ENCODE results near the gene HSBP1L1. TPM values are rescaled to one million over a fixed set of nuclear protein-coding genes. Genes with fewer than 3 reads are reported as not detected.
"Not testable (repeated sequence)": the region's sequence is repeated elsewhere in the genome, so short reads cannot be mapped to it uniquely, and the experiment has no call there.

HSBP1L1 gene
- total RNA-seq, 1 donor from 2014 or later, result 7.9 TPM

- peak; percentile 44 for DNase-seq (ENCODE audit: low spot score)
- intact Hi-C loops (cut with DNase I), result loop anchor here (5.0 kb wide), 1 partner anchor 78 kb away; the partner anchor contains the start of gene RBFA
Measured at GRCh38 chr18:79953971-79954651, 10.3 kb upstream of the HSBP1L1 start.

- DNase-seq (ENCODE audit: low spot score), result peak; percentile 72
- intact Hi-C loops (cut with DNase I), result loop anchor here (5.0 kb wide), 1 partner anchor 78 kb away; the partner anchor contains the start of gene RBFA
Measured at GRCh38 chr18:79954791-79955190, 9.7 kb upstream of the HSBP1L1 start.

- peak; percentile 43 for DNase-seq (ENCODE audit: low spot score)
- intact Hi-C loops (cut with DNase I), result no loop called here
Measured at GRCh38 chr18:79955302-79956075, 9.0 kb upstream of the HSBP1L1 start.

GRCh38 chr18:79956276-79956675 is 8.2 kb upstream of the HSBP1L1 start:
- intact Hi-C loops (cut with DNase I), result no loop called here
- no peak for DNase-seq (ENCODE audit: low spot score)

- no peak for DNase-seq (ENCODE audit: low spot score)
- intact Hi-C loops (cut with DNase I), result no loop called here
Measured at GRCh38 chr18:79958981-79959380, 5.5 kb upstream of the HSBP1L1 start.

DNA sequence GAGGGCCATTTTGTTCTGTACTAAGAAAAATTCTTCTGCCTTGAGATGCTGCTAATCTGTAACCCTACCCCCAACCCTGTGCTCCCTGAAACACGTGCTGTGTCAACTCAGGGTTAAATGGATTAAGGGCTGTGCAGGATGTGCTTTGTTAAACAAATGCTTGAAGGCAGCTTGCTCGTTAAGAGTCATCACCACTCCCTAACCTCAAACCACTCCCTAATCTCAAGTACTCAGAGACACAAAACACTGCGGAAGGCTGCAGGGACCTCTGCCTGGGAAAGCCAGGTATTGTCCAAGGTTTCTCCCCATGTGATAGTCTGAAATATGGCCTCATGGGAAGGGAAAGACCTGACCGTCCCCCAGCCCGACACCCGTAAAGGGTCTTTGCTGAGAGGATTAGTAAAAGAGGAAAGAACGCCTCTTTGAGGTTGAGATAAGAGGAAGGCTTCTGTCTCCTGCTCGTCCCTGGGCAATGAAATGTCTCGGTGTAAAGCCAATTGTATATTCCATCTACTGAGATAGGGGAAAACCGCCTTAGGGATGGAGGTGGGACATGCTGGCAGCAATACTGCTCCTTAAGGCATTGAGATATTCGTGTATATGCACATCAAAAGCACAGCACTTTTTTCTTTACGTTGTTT is 4.2 kb upstream of the HSBP1L1 start:
- intact Hi-C loops (cut with DNase I); DNase-seq (ENCODE audit: low spot score): not testable (repeated sequence)

- intact Hi-C loops (cut with DNase I), result no loop called here
- no peak for DNase-seq (ENCODE audit: low spot score)
Measured at GRCh38 chr18:79960921-79961526, 3.4 kb upstream of the HSBP1L1 start.

DNA sequence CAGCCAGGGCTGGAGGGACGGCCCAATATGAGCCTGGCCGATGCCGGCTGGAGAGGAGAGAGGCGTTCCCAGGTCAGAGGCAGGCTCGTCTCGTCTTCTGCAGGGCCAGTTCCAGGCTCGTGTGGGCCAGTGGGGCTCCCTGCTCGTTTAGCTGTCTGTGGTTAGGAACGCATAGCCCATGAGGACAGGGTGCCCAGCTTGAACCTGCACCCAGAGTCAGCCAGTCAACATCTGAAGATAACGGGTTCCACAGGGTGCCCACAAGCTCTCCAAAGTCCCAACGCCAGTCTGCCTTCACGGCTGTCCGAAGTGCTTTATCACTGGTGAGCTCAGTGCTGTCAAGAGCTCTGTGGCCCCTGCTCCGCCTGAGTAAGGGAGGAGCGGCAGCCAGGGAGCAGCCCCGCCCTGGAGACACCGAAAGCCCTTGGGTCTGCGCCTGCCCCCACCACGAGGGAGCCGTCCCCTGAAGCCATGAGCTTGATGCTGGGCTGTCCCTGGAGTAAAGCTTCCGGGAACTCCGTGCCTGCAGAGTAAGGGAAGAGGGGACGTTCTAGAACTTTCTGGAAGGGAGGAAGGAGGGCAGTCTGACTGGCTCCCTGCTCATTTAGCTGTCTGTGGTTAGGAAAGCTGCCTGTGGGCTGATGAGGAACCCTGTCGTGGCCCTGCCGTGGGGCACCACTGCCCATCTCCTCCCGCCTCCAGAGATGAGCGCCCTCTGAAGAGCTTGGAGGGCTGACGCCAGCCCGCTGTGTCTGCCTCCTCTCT is 2.7 kb upstream of the HSBP1L1 start:
- no peak for DNase-seq (ENCODE audit: low spot score)

DNA sequence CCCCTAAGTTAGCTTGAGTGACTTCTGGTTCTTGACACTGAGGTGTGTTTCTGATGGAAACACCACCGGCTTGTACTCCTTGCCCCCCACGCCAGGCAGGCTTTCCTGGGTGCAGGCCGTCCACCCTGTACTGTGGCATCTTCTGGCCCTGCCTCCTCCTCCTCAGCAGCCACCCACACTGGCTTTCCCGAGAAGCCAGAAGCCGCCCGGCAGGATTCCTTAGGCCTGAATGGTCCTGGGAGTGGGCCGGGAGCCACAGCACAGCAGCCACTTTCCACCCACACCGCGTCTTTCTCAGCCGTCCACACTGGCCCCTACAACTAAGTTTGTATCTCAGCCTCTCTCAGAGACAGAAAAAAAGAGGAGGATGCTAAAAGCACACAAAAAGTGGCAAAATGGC is 2.1 kb upstream of the HSBP1L1 start:
- intact Hi-C loops (cut with DNase I), result no loop called here
- DNase-seq (ENCODE audit: low spot score), result no peak

More for the DNA sequence above, 2.7 kb upstream of the HSBP1L1 start:
- intact Hi-C loops (cut with DNase I), result no loop called here

- intact Hi-C loops (cut with DNase I), result no loop called here
- DNase-seq (ENCODE audit: low spot score), result no peak
Measured at GRCh38 chr18:79962835-79963657, 1.4 kb upstream of the HSBP1L1 start.

GRCh38 chr18:79963658-79964329 is 649 bp upstream of the HSBP1L1 start:
- peak; percentile 58 for DNase-seq (ENCODE audit: low spot score)
- intact Hi-C loops (cut with DNase I), result no loop called here

- intact Hi-C loops (cut with DNase I), result no loop called here
- DNase-seq (ENCODE audit: low spot score), result peak; percentile 69
Measured at GRCh38 chr18:79965119-79965902, 868 bp downstream of the HSBP1L1 start.

DNA sequence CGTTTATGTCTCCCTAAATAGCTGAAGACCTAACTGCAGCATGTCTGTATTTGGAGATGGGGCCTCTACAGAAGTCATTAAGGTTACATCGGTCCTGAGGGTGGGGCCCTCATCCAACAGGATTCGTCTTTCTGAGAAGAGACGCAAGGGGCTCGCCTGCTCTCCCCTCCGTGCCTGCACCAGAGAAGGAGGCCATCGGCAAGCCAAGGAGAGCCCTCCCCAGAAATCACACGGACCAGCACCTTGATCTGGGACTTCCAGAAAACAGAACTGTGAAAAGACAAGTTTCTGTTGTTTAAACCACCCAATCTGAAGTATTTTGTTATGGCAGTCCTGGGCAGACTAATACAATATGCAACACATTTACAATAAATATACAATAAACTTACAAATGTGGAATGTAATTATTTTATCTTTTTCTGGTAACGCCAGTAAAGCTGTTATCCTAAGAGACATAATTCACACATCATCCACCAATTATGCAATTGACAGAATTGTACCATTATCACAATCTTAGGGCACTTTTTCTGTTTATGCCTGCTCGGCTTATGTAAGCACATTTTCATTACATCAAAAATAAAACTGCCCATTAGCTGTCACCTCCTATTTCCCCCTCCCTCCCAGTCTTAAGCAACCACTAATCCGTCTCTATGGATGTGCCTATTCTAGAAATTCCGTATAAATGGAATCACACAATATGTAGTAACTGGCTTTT is 6.1 kb downstream of the HSBP1L1 start:
- no peak for DNase-seq (ENCODE audit: low spot score)
- intact Hi-C loops (cut with DNase I), result no loop called here

GRCh38 chr18:79971211-79971952 is 6.9 kb downstream of the HSBP1L1 start:
- intact Hi-C loops (cut with DNase I), result no loop called here
- no peak for DNase-seq (ENCODE audit: low spot score)

DNA sequence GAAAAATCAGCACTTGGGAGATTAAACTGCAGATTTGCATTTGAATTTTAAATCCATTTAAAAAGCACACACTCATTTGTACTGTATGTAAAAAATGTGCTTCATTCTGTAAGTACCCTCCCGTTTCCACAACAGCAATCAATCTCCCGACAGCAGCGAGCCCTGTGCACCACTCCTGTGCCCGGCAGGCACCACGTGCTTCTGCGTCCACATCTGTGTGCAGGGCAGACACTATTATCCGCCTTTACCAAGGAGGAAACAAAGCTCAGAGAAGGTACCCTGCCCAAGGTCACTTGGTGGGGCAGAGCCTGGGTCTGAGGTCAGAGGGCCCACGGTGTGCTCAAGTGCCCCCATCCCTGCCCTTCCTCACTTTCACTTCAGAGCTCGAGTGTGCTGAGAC is 7.5 kb downstream of the HSBP1L1 start:
- intact Hi-C loops (cut with DNase I), result no loop called here
- no peak for DNase-seq (ENCODE audit: low spot score)

GRCh38 chr18:79972720-79973119 is 8.3 kb downstream of the HSBP1L1 start:
- no peak for DNase-seq (ENCODE audit: low spot score)
- intact Hi-C loops (cut with DNase I), result no loop called here
